Peyer's patch (tissue), 4 donors: Measurements from ENCODE around the gene GREM1. TPM values are rescaled to one million over a fixed set of nuclear protein-coding genes. Genes with fewer than 3 reads are reported as not detected.

ENCODE experiments used
- DNase-seq, 3 donors: peaks; one replicate each; pipeline ENCODE4 v3.0.0-alpha.2; 2017 to 2019
- H3K27ac ChIP-seq, 4 donors: fragments of 200-600 bp; sonication (generic); one replicate each; pipeline ENCODE4 v1.5.1; 2016 to 2019
- H3K27me3 ChIP-seq, 2 donors: fragments of 200-600 bp; sonication (generic); one replicate each; pipeline ENCODE4 v1.5.1; 2019
- H3K36me3 ChIP-seq, 3 donors: fragments of 200-600 bp; sonication (generic); one replicate each; pipeline ENCODE4 v1.5.1; 2016 to 2019
- H3K4me1 ChIP-seq, 4 donors: fragments of 200-600 bp; sonication (generic); one replicate each; pipeline ENCODE4 v1.5.1; 2016 to 2019
- H3K4me3 ChIP-seq, 4 donors: fragments of 200-600 bp; sonication (generic); 1 replicate in 3 of 4; 2 replicates in 1 of 4; pipeline ENCODE4 v1.5.1; 2016 to 2019; ENCODE audit warnings: mild to moderate bottlenecking in 1 of 4
- H3K9me3 ChIP-seq, 4 donors: fragments of 200-600 bp; sonication (generic); one replicate each; pipeline ENCODE4 v1.5.1; 2016 to 2019; ENCODE audit warnings: mild to moderate bottlenecking in 1 of 4
- POLR2A ChIP-seq, 2 donors: fragments of 450-650 bp; IDR thresholded peaks; one replicate each; pipeline ENCODE4 v1.5.1; 2017; ENCODE audit warnings: antibody characterized with exemption in 2 of 2, mild to moderate bottlenecking in 2 of 2, moderate library complexity in 2 of 2
- total RNA-seq, 4 donors: library from RNA; depleted of rRNA; stranded (reverse); fragments of >200 nt; gene quantifications; one replicate each; pipeline ENCODE4 v1.1.0, GENCODE V29; 2016
- TF ChIP-seq, protein P1 (sequence below), 6 experiments: fragments of 450-650 bp in 4 of 6; fragments of 200-600 bp in 2 of 6; sonication (generic) in 1 of 6; IDR thresholded peaks; one replicate each; pipeline ENCODE4 v1.5.1; 2017 to 2019; ENCODE audit warnings: antibody characterized with exemption in 6 of 6, mild to moderate bottlenecking in 3 of 6, moderate library complexity in 1 of 6

The GREM1 gene
- total RNA-seq, 4 donors from 2014 or later, result 3.0 to 13.3 (median 6.6) TPM

DNA sequence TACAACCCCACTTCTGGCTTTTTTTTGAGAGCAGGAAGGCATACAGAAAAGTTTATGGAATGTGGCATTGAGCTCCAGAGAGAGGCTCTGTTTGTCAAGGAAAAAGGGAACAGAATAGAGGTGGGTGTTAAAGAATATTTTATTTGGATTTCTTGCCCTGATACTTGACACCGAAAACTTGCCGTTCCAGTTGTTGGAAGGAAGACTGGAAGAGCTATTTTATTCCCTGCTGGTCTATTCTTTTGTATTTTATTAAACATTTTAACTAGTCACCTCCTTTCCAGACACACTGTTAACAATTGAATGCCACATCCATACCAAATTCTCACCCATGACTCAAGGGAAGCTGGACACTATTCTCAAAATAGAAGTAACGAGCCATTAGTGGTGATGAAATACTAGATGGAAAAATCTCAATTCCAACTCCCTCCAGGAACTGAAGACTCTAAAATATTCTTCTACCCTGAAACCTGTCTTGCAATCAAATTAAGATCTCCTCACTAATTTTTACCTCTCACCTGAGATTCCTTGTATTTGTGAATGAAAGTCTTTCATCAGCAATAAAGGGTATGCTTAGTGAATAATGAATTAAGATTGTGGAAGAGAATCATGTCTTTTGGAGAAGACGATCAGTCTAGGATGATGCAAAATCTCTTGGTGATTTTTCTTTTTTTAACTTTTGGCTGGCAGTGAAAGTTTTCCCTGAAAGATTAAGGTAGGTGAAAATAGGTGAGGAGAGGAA, 28.5 kb downstream of the GREM1 start:
- TF ChIP-seq POLR2A (IDR thresholded peaks at IDR 0.05), result no peak
- TF ChIP-seq, protein P1, sequence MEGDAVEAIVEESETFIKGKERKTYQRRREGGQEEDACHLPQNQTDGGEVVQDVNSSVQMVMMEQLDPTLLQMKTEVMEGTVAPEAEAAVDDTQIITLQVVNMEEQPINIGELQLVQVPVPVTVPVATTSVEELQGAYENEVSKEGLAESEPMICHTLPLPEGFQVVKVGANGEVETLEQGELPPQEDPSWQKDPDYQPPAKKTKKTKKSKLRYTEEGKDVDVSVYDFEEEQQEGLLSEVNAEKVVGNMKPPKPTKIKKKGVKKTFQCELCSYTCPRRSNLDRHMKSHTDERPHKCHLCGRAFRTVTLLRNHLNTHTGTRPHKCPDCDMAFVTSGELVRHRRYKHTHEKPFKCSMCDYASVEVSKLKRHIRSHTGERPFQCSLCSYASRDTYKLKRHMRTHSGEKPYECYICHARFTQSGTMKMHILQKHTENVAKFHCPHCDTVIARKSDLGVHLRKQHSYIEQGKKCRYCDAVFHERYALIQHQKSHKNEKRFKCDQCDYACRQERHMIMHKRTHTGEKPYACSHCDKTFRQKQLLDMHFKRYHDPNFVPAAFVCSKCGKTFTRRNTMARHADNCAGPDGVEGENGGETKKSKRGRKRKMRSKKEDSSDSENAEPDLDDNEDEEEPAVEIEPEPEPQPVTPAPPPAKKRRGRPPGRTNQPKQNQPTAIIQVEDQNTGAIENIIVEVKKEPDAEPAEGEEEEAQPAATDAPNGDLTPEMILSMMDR (IDR thresholded peaks at IDR 0.05), result no peak
- no peak overlapping the region for H3K4me3 ChIP-seq
- H3K36me3 ChIP-seq, result no peaks in the 10 kb centered on the region
- no peak overlapping the region for H3K27ac ChIP-seq
- no peaks in the 10 kb centered on the region for H3K27me3 ChIP-seq
- no peak for DNase-seq
- H3K9me3 ChIP-seq, result no peaks in the 10 kb centered on the region
- H3K4me1 ChIP-seq, result no peaks in the 10 kb centered on the region

DNA sequence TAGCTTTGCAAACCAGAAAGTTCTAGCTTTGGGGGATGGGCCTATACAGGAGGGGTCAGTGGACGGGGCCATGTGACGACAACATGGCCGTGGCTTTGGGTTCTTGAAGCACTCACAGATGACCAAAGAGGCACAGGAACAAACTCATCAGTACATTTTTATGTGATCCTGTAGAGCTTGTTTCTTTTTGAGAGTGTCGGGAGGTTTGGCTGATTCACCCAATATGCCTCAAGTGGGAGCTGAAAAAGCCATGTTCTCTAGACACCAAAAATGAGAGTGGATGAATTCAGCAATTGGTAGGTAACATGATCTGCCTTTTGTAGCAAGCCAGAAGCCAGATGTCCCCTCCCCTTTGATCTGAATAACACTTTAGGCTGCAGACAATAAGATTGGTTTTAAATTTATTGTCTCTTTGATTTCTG, 30.1 kb downstream of the GREM1 start:
- Histone ChIP-seq H3K4me3 (no peak overlapping the region), H3K4me1 (no peaks in the 10 kb centered on the region), H3K9me3 (no peaks in the 10 kb centered on the region), H3K27me3 (no peaks in the 10 kb centered on the region), H3K27ac (no peak overlapping the region), H3K36me3 (no peaks in the 10 kb centered on the region)
- DNase-seq, result no peak
- TF ChIP-seq, protein P1 (IDR thresholded peaks at IDR 0.05), result no peak
- TF ChIP-seq POLR2A (IDR thresholded peaks at IDR 0.05), result no peak

DNA sequence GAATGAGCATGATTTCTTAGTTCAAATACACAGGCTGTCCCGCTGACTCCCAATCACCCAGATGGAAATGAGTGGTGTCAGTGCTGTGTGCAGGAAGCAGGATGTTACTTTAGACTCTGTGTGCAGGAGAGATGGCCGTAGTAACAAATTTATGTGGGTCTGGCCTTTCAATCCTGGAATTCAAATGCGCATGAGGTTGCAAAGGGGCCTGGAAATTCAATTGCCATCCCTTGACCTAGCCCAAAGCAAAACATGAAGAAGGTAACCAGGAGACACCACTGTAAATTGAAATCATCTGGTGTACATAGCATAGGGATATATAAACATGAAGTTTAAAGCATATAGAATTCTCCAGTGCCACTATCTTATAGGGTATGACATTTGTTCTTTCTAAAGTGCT, 33.2 kb downstream of the GREM1 start:
- Histone ChIP-seq H3K36me3 (no peaks in the 10 kb centered on the region), H3K27me3 (no peaks in the 10 kb centered on the region), H3K4me3 (no peak overlapping the region), H3K9me3 (no peaks in the 10 kb centered on the region), H3K4me1 (no peaks in the 10 kb centered on the region), H3K27ac (no peak overlapping the region)
- no peak for TF ChIP-seq POLR2A (IDR thresholded peaks at IDR 0.05)
- TF ChIP-seq, protein P1 (IDR thresholded peaks at IDR 0.05), result no peak
- DNase-seq, result no peak

DNA sequence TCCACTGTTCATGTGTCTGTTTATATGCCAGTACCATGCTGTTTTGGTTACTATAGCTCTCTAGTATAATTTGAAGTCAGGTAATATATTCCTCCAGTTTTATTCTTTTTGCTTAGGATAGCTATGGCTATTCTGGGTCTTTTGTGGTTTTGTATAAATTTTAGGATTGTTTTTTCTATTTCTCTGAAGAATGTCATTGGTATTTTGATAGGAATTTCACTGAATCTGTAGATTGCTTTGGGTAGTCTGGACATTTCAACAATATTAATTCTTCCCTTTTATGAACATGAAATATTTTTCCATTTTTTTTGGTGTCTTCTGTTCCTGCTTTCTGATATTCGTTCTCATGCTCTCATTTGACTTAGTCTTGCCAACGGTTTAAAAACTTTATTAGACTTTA, 39.6 kb downstream of the GREM1 start:
- Histone ChIP-seq H3K4me3 (no peak overlapping the region), H3K27me3 (no peaks in the 10 kb centered on the region), H3K4me1 (no peaks in the 10 kb centered on the region), H3K36me3 (no peaks in the 10 kb centered on the region), H3K27ac (no peak overlapping the region), H3K9me3 (no peaks in the 10 kb centered on the region)
- DNase-seq, result no peak
- no peak for TF ChIP-seq POLR2A (IDR thresholded peaks at IDR 0.05)
- TF ChIP-seq, protein P1 (IDR thresholded peaks at IDR 0.05), result no peak

DNA sequence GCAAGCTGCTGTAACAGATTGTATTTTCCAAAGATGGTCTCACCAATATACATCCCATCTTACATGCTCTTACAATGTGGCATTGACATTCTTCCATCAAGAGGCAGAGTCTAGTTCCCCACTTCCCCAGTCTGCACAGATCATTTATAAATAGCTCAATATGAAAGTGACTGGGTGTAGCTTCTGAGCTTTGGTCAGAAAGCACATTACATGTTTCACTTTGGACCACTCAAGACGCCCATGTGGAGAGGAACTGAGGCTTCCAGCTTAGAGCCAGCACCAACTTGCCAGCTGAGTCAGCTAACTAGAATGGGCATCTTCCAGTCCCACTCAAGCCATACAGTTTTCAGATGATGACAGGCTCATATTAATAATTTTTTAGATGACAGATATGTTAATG, 45.5 kb downstream of the GREM1 start:
- no peaks in the 10 kb centered on the region for H3K4me1 ChIP-seq
- no peaks in the 10 kb centered on the region for H3K27me3 ChIP-seq
- H3K27ac ChIP-seq, result no peak overlapping the region
- TF ChIP-seq POLR2A (IDR thresholded peaks at IDR 0.05), result no peak
- TF ChIP-seq, protein P1 (IDR thresholded peaks at IDR 0.05), result no peak
- H3K9me3 ChIP-seq, result no peaks in the 10 kb centered on the region
- no peak overlapping the region for H3K4me3 ChIP-seq
- no peak for DNase-seq
- H3K36me3 ChIP-seq, result no peaks in the 10 kb centered on the region
